GM21529 (cell line): ENCODE results near the gene CS.
"Not testable (repeated sequence)": the region's sequence is repeated elsewhere in the genome, so short reads cannot be mapped to it uniquely, and the experiment has no call there.

Source experiments
- ATAC-seq: cut with Tn5 transposase; IDR thresholded peaks from one replicate; pipeline ENCODE4 v1.9.1; 2021; ENCODE audit not compliant: unreplicated experiment

CS gene

GRCh38 chr12:56299853-56300643 is at the start of gene CS:
Gene CS, minus strand, starts transcription at chr12:56300330. Its CDS starts 129 bp downstream, at chr12:56300201.
- peak; percentile 93 for ATAC-seq

GRCh38 chr12:56348776-56349175 is 48.6 kb upstream of the CS start:
- no peak for ATAC-seq

- not testable (repeated sequence) for ATAC-seq
Measured at GRCh38 chr12:56347255-56347654, 47.1 kb upstream of the CS start.

GRCh38 chr12:56346675-56347074 is 46.5 kb upstream of the CS start:
- no peak for ATAC-seq

GRCh38 chr12:56342290-56342689 is 42.2 kb upstream of the CS start:
- ATAC-seq: not testable (repeated sequence)

- ATAC-seq: no peak
Measured at GRCh38 chr12:56341616-56342015, 41.5 kb upstream of the CS start.

GRCh38 chr12:56339158-56339422 is 39.0 kb upstream of the CS start:
- ATAC-seq: no peak

GRCh38 chr12:56338308-56339157 is 38.4 kb upstream of the CS start, which contains the start of gene IL23A:
Gene IL23A, plus strand, starts transcription at chr12:56338884. Its CDS starts 161 bp downstream, at chr12:56339045.
- peak; percentile 33 for ATAC-seq

GRCh38 chr12:56337753-56338251 is 37.7 kb upstream of the CS start:
- no peak for ATAC-seq

- no peak for ATAC-seq
Measured at GRCh38 chr12:56336361-56337167, 36.4 kb upstream of the CS start.

- ATAC-seq: not testable (repeated sequence)
Measured at GRCh38 chr12:56335527-56335926, 35.4 kb upstream of the CS start.

- no peak for ATAC-seq
Measured at GRCh38 chr12:56334490-56334793, 34.3 kb upstream of the CS start.

GRCh38 chr12:56333679-56334489 is 33.8 kb upstream of the CS start, which contains the start of gene PAN2:
Gene PAN2, minus strand, starts transcription at chr12:56334000. Its CDS starts 906 bp downstream, at chr12:56333094.
- peak; percentile 96 for ATAC-seq

- no peak for ATAC-seq
Measured at GRCh38 chr12:56333197-56333678, 33.1 kb upstream of the CS start.

- no peak for ATAC-seq
Measured at GRCh38 chr12:56332512-56333196, 32.5 kb upstream of the CS start.

GRCh38 chr12:56330936-56331490 is 30.9 kb upstream of the CS start:
- no peak for ATAC-seq

GRCh38 chr12:56326533-56326932 is 26.4 kb upstream of the CS start:
- no peak for ATAC-seq

GRCh38 chr12:56326126-56326525 is 26.0 kb upstream of the CS start:
- ATAC-seq: no peak

- ATAC-seq: no peak
Measured at GRCh38 chr12:56324206-56324605, 24.1 kb upstream of the CS start.
